ENCODE results near the gene HIP1.

Gene HIP1

DNA sequence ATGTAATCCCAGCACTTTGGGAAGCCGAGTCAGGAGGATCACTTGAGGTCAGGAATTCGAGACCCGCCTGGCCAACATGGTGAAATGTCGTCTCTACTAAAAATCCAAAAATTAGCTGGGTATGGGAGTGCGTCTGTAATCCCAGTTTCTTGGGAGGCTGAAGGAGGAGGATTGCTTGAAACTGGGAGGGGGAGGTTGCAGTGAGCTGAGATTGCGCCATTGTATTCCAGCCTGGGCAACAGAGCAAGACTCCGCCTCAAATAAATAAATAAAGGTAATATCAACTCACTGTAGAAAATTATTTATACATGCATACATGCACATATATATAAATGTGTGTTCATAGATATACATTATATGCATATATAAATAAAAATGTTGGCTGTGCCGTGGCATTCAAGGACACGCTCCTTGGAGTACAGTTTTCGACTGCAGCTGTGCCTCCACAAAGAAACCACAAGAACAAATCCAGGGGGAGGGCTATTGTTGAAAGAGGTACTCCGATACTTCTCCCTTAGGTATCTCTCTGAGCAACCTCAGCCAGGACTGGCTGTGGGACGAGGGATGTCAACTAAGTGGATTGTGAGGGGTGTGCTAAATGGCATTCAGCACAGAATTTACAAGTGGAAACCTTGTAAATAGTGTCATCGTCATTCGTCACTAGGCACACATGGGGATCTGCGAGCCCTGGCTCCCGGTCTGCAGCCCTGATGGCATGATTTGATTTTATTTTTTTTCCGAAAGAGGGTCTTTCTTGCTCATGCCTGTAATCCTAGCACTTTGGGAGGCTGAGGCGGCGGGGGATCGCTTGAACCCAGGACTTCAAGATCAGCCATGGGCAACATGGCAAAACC, 49.3 kb downstream of the HIP1 start:
- H3K79me2 ChIP-seq (ENCODE audit: control insufficient read depth, low read length): no peaks in the 10 kb centered on the region
- H3K27me3 ChIP-seq (ENCODE audit: control insufficient read depth, low read length): peaks cover 37% of the 10 kb centered on the region
- no peaks in the 10 kb centered on the region for H3K36me3 ChIP-seq (ENCODE audit: control insufficient read depth, low read length)
- peak overlapping the region; percentile 30 for H3K27ac ChIP-seq (ENCODE audit: low read depth, low read length)
- H3K4me3 ChIP-seq (ENCODE audit: low read length): peak overlapping the region; percentile 53
- H3K4me2 ChIP-seq (ENCODE audit: low read length): peak overlapping the region; percentile 61
- no peaks in the 10 kb centered on the region for H4K20me1 ChIP-seq (ENCODE audit: control insufficient read depth, insufficient read depth, low read depth, low read length)
- H3F3A ChIP-seq (ENCODE audit: control insufficient read depth, insufficient read depth): peaks cover 12% of the 10 kb centered on the region; the same call in 1 of the 2 replicates
- H3K9me2 ChIP-seq (replicated peaks; ENCODE audit: control insufficient read depth, low read length): no peaks in the 10 kb centered on the region
- no peaks in the 10 kb centered on the region for H3K9me3 ChIP-seq (ENCODE audit: control insufficient read depth, insufficient read depth, low read length)
- H3K4me1 ChIP-seq (ENCODE audit: control insufficient read depth, low read length): peaks cover 63% of the 10 kb centered on the region
- TF ChIP-seq, protein P1, sequence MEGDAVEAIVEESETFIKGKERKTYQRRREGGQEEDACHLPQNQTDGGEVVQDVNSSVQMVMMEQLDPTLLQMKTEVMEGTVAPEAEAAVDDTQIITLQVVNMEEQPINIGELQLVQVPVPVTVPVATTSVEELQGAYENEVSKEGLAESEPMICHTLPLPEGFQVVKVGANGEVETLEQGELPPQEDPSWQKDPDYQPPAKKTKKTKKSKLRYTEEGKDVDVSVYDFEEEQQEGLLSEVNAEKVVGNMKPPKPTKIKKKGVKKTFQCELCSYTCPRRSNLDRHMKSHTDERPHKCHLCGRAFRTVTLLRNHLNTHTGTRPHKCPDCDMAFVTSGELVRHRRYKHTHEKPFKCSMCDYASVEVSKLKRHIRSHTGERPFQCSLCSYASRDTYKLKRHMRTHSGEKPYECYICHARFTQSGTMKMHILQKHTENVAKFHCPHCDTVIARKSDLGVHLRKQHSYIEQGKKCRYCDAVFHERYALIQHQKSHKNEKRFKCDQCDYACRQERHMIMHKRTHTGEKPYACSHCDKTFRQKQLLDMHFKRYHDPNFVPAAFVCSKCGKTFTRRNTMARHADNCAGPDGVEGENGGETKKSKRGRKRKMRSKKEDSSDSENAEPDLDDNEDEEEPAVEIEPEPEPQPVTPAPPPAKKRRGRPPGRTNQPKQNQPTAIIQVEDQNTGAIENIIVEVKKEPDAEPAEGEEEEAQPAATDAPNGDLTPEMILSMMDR (IDR thresholded peaks at IDR 0.05; ENCODE audit: low read depth, low read length, poor library complexity, severe bottlenecking): no peak
- TF ChIP-seq EZH2phosphoT487 (IDR thresholded peaks at IDR 0.05; ENCODE audit: borderline replicate concordance, low read length): no peak

DNA sequence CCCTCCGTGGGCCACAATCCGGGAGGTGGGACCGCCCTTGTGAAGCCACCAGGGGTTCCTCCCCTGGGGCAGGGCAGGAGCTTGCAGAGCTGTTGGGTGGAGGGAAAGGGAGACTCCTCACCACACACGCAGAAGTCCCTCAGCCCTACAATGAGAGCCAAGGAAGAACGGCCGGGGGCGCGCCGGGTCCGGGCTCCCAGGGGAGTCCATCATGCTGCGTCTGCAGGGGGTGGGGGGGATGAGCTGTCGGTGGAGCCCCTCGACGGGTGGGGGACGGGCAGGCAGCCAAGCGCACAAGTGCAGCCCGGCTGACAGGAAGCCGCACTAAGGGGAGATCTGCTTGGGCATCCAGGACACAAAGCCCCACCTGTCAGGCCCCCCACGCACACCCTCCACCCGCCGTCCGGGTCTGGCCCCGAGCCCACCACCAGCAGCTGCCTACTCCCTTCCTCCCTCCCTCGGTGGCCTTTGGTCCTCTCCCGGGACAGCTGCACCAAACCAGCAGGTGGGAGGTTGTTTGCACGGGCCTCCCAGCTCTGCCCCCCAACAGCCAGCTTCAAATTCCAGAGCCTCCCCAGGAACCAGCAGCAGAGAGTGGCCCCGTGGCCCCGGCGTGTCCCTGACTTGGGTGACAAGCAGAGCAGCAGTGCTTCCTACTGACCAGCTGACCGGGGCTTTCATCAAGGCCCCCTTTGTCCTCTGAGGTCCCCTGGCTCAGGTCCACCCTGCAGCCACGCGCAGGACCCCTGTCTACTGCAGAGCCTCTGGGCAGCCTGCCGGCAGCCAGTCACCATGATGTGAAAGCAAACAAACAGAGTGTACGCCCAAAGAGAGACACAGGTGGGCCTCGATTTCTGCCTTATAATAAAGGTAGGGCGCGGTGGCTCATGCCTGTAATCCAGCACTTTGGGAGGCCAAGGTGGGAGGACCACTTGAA, 50.3 kb downstream of the HIP1 start:
- H3K27ac ChIP-seq (ENCODE audit: low read depth, low read length): no peak overlapping the region
- no peaks in the 10 kb centered on the region for H3K79me2 ChIP-seq (ENCODE audit: control insufficient read depth, low read length)
- H3K9me2 ChIP-seq (replicated peaks; ENCODE audit: control insufficient read depth, low read length): no peaks in the 10 kb centered on the region
- H3K27me3 ChIP-seq (ENCODE audit: control insufficient read depth, low read length): peaks cover 36% of the 10 kb centered on the region
- TF ChIP-seq, protein P1 (IDR thresholded peaks at IDR 0.05; ENCODE audit: low read depth, low read length, poor library complexity, severe bottlenecking): no peak
- no peak for TF ChIP-seq EZH2phosphoT487 (IDR thresholded peaks at IDR 0.05; ENCODE audit: borderline replicate concordance, low read length)
- H3K4me3 ChIP-seq (ENCODE audit: low read length): peak overlapping the region; percentile 31
- H3F3A ChIP-seq (ENCODE audit: control insufficient read depth, insufficient read depth): peaks cover 12% of the 10 kb centered on the region; the same call in 1 of the 2 replicates
- H3K36me3 ChIP-seq (ENCODE audit: control insufficient read depth, low read length): no peaks in the 10 kb centered on the region
- H4K20me1 ChIP-seq (ENCODE audit: control insufficient read depth, insufficient read depth, low read depth, low read length): no peaks in the 10 kb centered on the region
- H3K9me3 ChIP-seq (ENCODE audit: control insufficient read depth, insufficient read depth, low read length): no peaks in the 10 kb centered on the region
- H3K4me2 ChIP-seq (ENCODE audit: low read length): peak overlapping the region; percentile 64
- peaks cover 62% of the 10 kb centered on the region for H3K4me1 ChIP-seq (ENCODE audit: control insufficient read depth, low read length)

DNA sequence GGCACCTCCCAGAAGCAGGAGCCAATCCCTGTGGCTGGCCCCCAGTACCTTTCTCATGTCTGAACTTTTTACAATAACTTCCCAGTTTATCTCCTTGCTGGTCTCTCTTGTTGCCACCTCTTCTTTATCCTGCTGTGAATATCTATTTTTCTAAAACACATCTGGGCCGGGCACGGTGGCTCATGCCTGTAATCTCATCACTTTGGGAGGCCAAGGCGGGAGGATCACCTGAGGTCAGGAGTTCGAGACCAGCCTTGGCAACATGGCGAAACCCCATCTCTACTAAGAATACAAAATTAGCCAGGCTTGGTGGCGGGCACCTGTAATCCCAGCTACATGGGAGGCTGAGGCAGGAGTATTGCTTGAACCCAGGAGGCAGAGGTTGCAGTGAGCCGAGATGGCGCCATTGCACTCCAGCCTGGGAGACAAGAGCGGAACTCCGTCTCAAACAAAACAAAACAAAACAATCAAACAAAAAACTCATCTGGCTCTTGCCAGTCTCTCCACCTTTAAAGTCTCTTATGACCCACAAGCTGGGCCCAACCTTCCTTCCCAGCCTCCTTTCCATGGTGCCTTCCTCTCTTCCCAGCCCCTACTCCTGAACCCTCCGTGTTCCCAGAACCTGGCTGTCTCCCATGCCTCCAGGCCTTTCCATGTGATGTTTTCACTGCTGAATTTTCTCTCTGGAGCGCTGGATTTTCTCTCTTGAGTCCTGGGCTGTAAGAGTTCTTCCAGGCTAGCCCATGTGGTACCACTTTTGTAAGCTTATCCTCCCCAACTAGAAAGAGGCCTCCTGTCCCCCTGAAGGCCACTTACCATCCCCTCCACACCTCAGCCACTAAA, 51.3 kb downstream of the HIP1 start:
- Histone ChIP-seq H3K4me3 (ENCODE audit: low read length) (peak overlapping the region; percentile 31), H4K20me1 (ENCODE audit: control insufficient read depth, insufficient read depth, low read depth, low read length) (no peaks in the 10 kb centered on the region), H3K9me2 (replicated peaks; ENCODE audit: control insufficient read depth, low read length) (no peaks in the 10 kb centered on the region), H3F3A (ENCODE audit: control insufficient read depth, insufficient read depth) (peaks cover 10% of the 10 kb centered on the region; the same call in 1 of the 2 replicates), H3K36me3 (ENCODE audit: control insufficient read depth, low read length) (no peaks in the 10 kb centered on the region), H3K27me3 (ENCODE audit: control insufficient read depth, low read length) (peaks cover 35% of the 10 kb centered on the region), H3K9me3 (ENCODE audit: control insufficient read depth, insufficient read depth, low read length) (no peaks in the 10 kb centered on the region), H3K4me1 (ENCODE audit: control insufficient read depth, low read length) (peaks cover 61% of the 10 kb centered on the region), H3K4me2 (ENCODE audit: low read length) (peak overlapping the region; percentile 64), H3K27ac (ENCODE audit: low read depth, low read length) (no peak overlapping the region), H3K79me2 (ENCODE audit: control insufficient read depth, low read length) (no peaks in the 10 kb centered on the region)
- no peak for TF ChIP-seq EZH2phosphoT487 (IDR thresholded peaks at IDR 0.05; ENCODE audit: borderline replicate concordance, low read length)
- TF ChIP-seq, protein P1 (IDR thresholded peaks at IDR 0.05; ENCODE audit: low read depth, low read length, poor library complexity, severe bottlenecking): no peak
